HG03097 (cell line): ENCODE measurements around the gene SURF1.
A peak's percentile ranks its signal among the peaks of the same experiment; 100 is the strongest.
"Not testable (repeated sequence)": the region's sequence is repeated elsewhere in the genome, so short reads cannot be mapped to it uniquely, and the experiment has no call there.

Experiments used
- ATAC-seq: cut with Tn5 transposase; IDR thresholded peaks from one replicate; pipeline ENCODE4 v1.9.1; 2021; ENCODE audit not compliant: unreplicated experiment, low FRiP score

SURF1 gene

DNA sequence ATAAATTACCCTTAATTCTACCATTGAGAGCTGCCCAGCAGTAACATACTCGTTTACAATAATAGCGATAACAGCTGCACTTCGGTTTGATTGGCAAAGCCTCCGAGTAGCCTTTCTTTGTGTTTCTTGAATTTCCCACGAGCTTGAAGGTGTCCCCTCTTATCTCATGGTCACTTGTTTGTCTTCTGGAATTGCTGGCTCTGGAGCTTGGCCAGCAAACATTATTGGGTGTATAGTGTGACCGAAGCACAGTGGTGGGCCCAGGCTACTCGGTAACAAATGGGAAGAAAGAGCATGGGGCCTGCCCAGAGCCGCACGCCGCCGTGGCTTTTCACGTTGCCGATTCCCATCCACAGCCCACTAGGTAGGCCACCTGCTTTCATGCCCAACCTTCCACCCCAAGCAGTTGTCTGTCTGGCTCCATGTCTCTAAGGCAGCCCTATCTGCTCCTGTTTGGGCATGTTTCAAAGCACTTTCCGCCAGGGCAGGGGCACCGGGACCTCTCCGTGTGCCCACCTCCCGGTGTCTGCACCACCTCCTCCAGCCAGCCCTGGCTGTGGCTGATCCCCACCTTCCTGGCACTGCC, 28.5 kb upstream of the SURF1 start:
- no peak for ATAC-seq

DNA sequence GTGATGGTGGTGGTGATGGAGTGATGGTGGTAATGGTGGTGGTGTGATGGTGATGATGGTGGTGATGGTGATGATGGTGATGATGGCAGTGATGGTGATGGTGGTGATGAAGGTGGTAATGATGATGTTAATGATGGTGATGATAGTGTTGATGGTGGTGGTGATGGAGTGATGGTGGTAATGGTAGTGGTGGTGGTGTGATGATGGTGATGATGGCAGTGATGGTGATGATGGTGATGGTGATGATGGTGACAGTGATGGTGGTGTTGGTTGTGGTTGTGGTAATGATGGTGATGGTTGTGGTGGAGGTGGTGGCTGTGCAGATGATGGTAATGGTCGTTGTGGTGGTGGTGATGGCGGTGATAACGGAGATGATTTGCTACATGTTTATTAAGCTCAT, 27.2 kb upstream of the SURF1 start:
- no peak for ATAC-seq

- ATAC-seq, result no peak
These were observed 26.3 kb upstream of the SURF1 start for GRCh38 chr9:133382507-133383141.

DNA sequence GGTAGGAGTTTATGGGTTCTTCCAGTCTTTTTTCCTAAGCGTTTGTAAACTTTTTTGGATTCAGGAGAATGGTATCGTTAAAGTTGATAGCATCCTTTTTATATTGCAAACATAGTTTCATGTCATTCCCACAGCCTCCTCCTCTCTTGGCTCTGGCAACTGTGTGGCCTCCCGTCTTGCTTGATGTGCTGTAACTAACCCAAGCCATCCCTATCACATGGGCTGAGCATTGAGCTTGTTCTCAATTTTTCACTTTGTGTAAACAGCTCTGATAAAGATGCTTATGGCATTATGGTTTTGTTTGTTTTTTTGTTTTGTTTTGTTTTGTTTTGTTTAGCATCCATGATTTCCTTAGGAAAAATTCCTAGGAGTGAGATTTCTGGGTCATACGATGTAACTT, 24.4 kb upstream of the SURF1 start:
- ATAC-seq, result no peak

DNA sequence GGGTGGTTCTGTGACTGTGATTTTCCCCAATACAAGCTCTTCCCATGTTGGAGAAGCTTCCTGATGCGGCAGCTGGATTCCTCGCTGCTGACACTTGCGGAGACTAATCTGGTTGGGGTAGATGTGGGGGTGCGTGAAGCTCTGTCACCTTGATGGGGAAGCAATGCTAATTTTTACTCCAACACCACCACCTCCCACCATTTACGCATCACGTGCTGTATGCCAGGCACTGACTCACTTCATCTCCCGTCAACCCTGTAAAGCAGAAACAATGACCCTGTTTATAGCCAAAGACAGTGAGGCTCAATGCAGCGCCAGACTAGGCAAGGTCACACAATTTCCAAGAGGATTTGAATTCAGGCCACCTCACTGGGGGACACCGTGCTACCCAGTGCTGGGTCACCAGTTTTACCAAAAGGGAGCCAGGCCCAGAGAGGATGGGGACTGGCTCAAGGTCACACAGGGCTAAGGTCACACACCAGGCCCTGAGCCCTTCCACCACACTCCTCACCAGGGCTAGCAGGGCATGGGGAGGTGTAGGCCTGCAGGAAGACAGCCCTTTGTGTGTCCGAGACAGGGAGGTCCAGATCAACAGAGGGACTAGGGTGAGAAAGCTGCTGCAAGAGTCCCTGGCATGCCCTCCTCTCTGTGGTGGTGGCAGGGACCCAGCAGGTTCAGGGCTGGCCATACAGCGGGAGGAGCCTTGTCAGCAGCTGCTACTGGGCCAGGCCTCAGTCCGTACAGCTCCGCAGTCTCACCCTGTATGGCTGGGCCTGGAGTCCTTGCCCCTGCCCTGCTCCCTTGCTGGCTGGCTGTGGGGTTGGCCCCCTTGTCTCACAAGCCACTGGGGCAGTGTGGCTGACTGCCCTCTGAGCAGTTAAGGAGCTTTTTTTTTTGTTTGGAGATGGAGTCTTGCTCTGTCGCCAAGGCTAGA, 23.1 kb upstream of the SURF1 start:
- no peak for ATAC-seq

GRCh38 chr9:133378408-133378962, 22.2 kb upstream of the SURF1 start:
- no peak for ATAC-seq

DNA sequence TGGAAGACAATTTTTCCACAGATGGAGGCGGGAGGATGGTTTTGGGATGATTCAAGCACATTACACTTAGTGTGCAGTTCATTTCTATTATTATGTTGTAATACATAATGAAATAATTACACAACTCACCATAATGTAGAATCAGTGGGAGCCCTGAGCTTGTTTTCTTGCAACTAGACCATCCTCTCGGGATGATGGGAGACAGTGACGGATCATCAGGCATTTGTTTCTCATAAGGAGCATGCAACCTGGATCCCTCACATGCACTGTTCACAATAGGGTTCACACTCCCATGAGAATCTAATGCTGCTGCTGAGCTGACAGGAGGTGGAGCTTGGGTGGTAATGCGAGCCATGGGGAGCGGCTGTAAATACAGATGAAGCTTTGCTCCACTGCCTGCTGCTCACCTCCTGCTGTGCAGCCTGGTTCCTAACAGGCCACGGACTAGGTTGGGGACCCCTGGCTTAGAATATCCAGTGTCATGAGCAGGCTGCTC, 21.5 kb upstream of the SURF1 start:
- ATAC-seq, result no peak

DNA sequence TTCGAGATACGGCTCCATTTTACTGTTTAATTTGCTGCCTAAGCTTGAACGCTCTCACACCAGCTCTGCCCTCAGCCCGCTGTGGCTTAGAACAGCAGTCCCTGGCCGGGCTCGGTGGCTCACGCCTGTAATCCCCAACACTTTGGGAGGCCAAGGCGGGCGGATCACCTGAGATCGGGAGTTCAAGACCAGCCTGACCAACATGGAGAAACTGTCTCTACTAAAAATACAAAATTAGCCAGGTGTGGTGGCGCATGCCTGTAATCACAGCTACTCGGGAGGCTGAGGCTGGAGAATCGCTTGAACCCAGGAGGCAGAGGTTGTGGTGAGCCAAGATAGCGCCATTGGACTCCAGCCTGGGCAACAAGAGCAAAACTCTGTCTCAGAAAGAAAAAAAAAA, 21.0 kb upstream of the SURF1 start:
- ATAC-seq, result not testable (repeated sequence)

DNA sequence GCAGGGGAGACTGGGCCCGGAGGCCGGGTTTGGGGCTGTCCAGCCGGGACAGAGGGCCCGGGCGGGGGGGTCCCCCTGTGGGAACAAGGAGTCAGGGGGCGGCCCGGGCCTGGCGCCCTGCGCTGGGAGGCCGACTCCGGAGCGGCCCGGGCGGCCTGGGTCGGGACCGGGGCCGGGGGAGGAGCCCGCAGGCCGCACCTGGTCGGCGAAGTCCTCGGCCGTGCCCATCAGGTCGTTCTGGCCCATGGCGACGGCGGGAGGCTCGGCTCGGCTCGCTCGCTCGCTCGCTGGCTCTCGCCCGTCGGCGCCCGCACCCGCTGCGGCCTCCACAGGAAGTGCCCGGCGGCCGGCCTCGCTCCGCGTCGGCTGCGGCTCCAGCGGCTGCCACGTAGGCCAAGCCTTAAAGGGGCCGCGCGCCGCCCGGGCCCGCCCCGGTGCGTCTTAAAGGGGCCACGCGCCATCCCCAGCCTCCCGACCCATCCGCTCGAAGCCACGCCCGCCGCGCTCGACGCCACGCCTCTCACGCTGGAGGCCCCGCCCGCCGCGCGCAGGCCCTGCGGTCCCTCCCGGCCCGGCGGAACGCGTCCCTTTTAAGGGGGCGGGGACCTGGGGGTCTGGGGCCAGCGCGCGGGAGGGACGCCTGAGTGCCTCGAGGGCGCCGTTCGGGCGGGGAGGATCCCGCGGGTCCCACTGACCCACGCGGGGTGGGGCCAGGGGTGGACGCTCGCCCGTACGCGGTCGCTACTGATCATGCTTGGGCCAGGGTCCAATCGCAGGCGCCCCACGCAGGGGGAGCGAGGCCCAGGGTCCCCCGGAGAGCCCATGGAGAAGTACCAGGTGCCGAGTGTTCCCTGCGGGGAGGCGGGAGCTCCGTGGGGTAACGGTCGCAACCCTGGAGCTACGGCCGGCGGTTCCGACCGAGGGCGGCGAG, 19.7 kb upstream of the SURF1 start, which contains the start of the genes STKLD1 and SURF4:
STKLD1 (plus strand) TSS at position 643 of the 931 bp plus-strand sequence; CDS start at position 751, 108 bp downstream.
SURF4 (minus strand) TSS at position 337 of the 931 bp plus-strand sequence; CDS start at position 246, 91 bp downstream.
- peak; percentile 83 for ATAC-seq

GRCh38 chr9:133375116-133375723, 18.9 kb upstream of the SURF1 start:
- ATAC-seq, result no peak

DNA sequence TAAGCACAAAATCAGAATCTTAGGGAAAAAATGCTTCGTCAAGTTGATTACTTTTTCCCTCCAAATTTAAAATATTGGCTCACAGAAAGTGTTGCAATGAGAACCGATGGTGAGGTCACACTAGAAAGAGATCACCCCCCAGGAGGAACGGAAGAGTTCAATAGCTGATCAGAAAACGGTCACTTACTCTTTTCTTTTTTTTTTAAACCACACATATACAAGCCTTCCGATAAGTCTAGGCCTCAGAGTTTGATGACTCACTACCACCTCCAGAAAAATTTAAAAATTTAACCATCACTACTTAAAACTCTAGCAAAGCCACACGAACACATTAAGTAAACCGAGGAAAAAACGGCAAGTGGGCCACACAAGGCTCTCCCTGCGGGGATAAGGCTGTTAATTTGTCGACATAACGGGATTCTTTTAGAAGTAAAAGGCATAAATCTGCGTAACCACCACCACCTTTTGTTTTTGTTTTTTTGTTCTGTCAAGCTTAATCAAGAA, 18.4 kb upstream of the SURF1 start:
- ATAC-seq, result no peak

GRCh38 chr9:133372144-133372543, 15.9 kb upstream of the SURF1 start:
- ATAC-seq, result no peak

DNA sequence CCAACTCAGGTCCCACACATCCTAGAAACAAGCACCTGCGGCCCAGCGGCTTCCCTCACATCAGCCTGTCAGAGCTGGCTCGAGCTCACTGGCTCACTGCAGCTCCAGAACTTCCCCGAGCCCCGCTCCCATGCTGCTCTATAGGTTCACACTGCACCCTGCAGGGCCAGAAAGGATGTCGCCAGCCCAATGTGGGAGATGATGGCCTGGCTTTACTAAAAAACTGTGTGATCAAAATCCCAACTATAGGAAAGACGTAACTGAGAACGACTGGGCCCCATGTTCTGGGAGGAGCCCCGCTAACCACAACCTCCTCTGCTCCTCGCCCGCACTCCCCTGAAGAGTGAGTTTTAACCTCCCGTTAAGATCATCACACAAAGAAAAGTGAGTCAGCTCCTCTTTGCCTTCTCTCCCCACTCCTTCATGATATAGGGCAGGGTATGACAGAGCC, 15.0 kb upstream of the SURF1 start:
- no peak for ATAC-seq

DNA sequence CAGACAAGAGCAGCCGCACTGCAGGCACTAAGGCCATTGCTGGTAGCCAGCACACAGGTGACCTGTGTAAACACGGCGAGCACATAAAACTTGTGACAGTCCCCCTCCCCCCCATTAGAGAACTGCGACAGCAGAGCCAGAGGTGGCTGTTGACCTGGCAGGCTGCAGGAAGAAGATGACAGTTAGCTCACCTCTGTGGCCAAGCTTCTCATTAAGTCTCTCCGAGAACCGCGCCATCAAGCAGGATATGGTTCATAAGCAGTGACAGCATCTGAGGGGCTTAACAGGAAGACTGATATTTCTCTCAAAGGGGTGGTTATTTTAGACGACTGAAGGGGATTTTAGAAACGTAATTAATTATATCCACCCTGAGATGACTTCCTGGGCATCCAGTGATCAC, 14.4 kb upstream of the SURF1 start:
- ATAC-seq, result no peak

DNA sequence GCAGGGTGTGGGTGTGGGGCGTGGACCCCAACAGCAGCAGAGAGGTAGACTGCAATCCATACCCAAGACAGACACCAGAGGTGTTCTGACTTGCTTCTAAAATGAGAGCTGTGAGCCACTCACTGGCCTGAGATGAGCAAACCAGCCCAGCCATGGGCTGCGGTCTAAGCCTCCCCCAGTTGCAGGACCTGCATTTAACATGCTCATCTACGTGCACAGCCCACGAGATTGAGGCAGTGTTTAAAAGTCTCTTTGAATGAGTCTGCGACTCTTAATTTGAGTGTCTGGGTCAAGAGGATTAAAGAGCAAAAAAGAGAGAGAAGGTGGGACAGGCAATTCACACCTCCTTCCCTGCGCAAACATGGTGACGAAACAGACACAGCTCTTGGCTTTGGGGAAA, 13.6 kb upstream of the SURF1 start:
- no peak for ATAC-seq

DNA sequence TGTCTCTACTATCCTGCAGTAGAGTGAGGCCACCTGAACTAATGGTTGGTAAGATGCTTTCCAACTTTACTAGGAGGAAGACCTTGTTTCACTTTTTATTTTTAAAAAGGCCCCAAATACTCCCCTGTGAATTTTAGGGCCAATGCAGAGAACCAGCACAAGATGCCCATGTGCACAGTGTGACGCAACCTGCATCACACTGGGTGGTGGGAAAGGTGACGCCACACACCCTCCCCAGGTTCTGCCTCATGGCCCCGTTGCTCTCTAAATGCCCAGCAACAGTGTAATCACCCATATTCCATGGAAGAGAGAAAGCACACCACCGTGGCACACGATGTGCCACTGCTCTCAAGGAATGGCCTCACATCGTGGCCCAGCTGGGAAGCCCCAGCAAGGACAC, 13.1 kb upstream of the SURF1 start:
- ATAC-seq, result no peak

GRCh38 chr9:133368249-133368881, 12.1 kb upstream of the SURF1 start:
- no peak for ATAC-seq

GRCh38 chr9:133367778-133368177, 11.5 kb upstream of the SURF1 start:
- ATAC-seq, result no peak

GRCh38 chr9:133367221-133367620, 10.9 kb upstream of the SURF1 start:
- ATAC-seq, result no peak
